ENCODE data around the gene DNMT1.

The DNMT1 gene

DNA sequence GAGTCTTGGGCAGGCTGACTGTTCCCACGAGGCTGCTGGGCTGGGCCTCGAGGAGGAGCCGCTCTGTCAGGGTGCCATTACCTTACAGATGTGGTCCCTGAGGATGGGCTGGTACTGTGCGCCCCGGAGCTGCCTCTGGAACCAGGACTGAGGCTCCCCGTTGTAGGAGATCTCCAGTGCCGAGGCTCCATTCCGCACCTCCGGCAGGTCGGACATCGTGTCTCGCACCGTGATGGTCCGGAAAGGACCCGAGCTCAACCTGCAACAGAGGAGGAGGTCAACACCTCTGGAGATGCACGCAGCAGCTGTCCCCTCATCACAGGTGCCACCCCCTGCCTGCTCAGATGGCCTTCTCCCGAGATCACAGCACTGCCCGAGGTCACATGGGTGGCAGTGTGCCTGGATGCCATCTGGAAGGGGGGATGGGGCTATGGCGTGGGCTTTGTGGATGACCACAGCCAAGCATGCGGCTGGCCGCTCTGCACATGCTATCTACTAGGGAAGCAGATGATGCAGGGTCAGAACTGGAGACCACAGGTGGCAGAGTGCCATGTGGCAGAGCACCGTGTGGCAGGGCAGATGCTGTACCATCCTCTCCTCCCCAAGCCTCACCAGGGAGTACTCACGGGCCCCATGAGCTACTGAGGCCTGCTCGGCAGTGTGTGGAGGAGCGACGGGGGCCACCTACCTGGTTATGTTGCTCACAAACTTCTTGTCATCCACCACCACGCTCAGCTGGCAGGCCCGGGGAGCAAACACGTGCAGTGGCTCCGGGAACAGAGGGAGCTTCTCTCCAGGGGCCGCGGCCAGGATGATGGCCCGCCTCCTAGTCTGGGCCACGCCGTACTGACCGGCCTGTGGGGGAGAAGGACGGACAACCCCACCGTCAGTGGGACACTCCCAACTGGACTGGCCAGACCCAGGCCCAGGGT lies 56.7 kb downstream of the DNMT1 start:
- no peak for DNase-seq

DNA sequence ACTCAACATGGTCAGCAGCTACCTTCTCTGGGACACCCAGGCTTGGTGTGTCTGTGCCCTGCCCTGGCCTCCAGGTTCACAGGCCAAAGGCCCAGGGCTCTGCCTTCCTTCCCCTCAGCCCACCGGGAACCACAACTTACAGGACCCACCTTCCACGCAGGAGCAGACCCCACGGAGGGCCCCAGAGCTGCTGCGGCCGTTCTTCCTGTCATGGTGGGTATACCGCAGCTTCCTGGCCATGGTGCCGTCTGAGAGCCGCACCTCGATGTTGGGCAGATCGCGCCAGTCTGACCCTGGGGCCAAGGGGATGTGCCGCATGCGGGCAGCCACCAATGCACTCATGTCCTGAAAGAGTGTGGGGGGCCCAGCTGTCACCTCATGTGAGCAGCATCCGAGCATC lies 57.8 kb downstream of the DNMT1 start:
- DNase-seq: no peak

DNA sequence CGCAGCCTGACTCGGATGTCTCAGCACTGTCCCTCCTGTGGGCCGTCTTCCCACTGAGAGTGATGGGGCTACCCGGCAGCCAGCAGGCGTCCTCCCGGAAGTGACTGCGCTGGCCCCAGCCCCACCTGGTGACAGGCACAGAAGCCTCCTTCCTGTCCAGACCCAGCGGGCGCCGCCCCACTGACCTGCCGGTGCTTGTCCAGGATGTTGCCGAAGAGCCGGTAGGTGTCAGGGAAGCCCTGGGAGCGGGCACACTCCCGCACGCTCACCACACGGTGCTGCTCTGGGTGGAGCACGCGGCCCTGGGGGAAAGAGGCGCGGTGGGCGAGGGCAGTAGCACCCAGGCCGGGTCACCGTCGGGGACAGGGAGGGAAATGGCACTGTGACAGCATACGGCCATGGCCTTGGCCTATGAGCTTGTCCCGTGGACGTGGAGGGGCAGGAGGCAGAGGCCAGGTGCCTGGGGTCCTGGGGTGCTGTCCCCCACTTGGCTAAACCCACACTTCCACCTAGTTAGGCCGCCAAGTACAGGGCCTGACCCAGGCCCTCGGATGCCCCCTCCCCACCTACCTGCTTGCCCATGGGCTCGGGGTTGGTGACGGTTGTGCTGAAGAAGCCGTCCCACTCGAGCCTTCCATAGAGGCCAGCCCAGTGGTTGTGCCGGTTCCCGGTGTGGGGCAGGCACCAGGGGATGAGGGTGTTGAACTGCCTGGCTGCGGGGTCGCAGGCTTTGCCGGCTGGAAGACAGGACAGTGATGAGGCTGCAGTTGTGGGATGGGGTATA lies 59.0 kb downstream of the DNMT1 start:
- no peak for DNase-seq

- DNase-seq: no peak
Observed at GRCh38 chr19:10134040-10134439, 60.7 kb downstream of the DNMT1 start.

DNA sequence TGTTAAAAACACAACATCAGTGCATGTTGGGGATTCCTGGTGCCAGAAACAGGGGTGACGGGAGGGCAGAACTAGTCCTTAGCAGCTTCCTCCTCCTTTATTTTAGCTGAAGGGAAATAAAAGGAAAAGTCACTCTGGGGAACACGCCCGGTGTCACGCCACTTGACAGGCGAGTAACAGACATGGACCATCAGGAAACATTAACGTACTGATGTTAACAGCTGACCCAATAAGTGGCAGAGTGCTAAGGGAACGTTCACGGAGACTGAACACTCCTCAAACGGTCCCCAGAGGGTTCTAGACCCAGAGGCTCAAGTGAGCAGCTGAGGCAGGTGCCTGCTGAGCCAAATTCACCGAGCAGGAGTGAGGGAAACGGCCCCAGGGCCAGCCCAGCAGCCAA lies 61.2 kb downstream of the DNMT1 start:
- no peak for DNase-seq

GRCh38 chr19:10132905-10133304 lies 61.8 kb downstream of the DNMT1 start:
- no peak for DNase-seq

DNA sequence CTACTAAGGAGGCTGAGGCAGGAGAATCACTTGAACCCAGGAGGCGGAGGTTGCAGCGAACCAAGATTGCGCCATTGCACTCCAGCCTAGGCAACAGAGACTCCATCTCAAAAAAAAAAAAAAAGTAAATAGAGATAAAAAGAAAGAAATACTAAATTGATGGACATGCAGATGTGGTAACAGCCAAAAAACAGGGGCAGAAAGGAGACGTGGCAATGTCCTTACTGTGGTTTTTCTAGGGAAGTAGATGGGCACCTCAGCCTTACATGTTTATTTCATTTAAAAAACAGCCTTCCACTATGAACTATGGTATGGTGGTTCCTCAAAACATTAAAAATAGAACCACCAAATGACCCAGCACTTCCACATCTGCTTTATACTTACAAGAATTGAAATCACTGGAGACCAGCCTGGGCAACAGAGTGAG lies 68.5 kb downstream of the DNMT1 start:
- DNase-seq: no peak

GRCh38 chr19:10124429-10124828 lies 70.3 kb downstream of the DNMT1 start:
- DNase-seq: no peak

GRCh38 chr19:10122045-10122444 lies 72.7 kb downstream of the DNMT1 start:
- DNase-seq: no peak

DNA sequence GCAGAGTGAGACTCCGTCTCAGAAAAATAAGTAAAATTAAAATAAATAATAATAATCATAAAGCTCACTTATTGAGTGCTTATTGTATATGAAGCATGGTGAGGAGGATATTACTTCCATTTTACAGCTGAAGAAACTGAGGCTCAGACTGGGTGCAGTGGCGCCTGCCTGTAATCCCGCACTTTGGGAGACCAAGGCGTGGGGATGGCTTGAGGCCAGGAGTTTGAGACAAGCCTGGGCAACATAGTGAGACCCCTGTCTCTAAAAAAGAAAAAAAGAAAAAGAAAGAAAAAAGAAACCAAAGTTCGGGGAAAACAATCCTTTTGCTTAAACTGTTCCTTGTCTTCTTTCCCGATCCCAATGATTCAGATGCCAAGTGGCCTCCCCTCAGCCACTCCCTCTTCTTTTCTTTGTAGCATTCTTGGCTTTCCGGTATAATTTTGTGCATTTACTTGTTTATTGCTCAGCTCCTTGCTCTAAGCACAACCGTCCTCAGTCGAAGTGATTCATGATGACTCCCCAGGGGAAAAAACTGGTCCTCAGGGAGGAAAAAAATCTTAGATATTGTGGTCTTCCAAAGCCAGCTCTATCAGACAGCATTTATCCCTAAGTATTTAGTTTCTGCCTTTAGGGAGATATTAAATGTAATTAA lies 74.1 kb downstream of the DNMT1 start:
- peak; percentile 55 for DNase-seq

GRCh38 chr19:10118960-10119359 lies 75.8 kb downstream of the DNMT1 start:
- DNase-seq: no peak

DNA sequence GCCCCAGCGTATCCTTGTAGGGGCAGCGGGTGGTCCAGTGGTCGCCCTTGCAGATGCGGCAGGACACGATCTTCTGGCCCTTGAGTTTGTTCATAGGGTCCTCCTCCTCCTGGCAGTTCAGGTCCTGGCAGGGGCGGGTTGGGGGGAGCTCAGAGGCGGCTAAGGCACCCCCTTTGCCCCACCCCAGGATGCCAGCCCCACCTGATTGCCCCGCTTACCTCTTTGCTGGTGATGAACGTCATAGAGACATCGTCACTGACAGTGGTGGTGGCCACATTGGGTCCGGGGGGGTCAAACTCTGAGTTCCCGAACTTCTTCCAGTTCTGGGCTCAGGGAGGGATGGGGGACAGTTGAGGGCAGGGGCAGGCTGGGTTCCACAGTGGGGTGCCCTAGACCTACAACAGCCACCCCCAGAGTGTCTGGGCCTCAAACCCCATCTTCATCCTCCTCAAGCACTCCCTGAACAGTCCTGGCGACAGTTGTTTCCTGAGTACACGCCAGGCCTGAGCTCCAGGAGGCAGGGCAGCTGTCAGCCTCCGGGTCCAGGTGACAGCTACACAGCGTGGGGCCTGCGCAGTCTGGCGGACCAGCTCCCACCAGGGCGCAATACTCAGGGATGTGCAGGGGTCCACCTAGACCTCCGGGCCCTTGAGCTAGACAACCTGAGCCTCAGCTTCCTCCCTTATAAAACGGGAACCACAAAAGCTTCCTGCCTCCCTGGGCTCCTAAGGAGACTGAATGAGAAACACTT lies 77.7 kb downstream of the DNMT1 start:
- DNase-seq: no peak

DNA sequence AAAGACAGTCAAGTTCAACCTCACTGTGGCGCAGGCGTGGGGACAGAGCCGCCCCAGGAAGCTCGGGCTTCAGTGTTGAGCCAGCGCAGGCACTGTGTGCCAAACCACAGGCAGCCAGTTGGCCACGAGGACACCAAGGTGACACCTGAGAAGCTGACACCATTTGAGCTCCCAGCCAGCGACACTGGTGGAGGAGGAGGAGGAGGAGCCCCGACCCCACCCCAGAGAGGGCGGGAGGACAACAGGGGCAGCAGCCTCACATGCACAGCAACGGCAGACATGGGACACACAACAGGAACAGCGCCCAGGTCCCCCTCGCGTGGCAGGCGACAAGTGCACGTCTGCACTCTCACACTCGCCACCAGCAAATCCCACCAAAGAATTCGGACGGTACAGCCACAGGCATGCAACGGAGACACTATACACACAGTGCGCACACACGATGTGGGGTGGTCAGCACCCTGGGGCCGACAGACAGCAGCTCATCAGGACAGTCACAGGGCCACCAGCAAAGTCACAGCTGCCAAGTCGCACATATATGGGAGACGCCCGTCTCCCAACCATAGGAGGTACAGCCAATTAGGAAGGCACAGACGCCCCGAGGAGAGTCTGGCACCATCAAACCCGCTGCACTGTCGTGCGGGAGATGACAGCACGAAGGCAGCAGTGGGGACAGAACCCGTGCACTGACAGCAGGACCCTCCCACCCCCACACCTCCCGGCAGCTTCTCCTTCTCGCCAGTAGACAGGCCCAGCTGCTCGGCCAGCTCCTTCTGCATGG lies 78.5 kb downstream of the DNMT1 start:
- DNase-seq: no peak

DNA sequence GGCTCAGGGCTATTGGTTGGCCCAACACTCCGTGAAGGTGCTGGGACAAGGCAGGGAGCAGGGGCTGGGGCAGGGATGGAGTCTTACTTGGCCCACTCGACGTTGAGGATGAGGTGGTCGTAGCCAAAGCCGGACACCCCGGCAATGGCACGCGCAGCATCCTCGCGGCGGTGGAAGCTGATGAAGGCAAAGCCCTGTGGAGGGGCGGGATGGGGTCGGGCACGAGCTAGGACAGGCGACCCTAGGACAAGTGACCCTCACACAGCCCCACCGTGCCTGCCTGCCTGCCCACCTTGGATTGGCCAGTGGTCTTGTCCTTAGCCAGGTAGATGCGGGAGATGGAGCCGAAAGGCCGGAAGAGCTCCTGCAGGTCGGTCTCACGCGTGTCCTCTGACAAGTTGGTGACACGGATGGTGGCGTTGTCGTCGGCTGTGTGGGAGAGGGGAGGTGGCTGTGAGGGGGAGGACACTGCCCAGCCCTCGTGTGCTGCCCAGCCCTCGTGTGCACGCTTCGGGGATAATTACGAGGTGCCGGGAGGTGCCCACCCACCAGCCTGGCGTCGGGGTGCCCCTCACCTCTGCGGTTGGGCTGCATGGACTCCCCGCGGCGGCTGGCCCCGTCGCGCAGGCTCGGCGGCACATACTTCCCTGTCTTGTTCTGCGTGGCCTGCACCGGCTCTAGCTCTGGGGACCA lies 79.2 kb downstream of the DNMT1 start:
- no peak for DNase-seq

GRCh38 chr19:10114651-10115391 lies 79.9 kb downstream of the DNMT1 start:
- DNase-seq: no peak

GRCh38 chr19:10113964-10114650 lies 80.6 kb downstream of the DNMT1 start:
- DNase-seq: no peak

GRCh38 chr19:10113592-10113963 lies 81.2 kb downstream of the DNMT1 start:
- DNase-seq: no peak

DNA sequence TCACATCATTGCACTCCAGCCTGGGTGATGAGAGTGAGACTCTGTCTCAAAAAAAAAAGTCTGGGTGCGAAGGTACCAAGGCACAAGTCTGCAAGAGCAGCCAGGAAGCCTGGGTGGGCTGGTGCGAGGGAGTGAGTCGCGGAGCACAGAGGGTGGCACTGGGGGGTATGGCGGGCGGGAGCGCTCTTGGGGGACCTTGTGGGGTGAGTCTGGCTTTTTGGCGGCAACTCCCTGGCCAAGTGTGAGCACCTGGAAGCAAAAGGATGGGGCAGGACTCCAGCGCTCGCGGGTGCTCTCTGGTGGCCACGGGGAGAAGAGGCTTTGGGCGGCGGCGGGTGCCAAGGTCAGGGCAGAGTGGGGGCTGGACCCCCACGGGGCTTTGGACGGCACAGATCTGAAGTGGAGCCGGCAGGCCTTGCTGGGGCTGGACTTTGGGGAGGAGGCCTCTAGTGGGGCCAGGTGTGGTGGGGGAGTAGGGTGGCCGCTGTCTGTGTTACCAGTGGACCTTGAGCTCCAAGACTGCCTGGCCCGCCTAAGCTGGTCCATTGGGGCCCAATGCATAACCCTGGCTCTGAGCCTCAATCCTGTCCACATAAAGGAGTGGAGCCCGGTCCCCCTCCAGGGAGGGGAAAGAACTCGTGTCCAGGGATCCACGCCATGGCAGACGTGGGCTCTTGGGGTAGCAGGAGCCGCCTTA lies 81.7 kb downstream of the DNMT1 start:
- DNase-seq: no peak

GRCh38 chr19:10112037-10112761 lies 82.6 kb downstream of the DNMT1 start:
- no peak for DNase-seq
